GM18519 (cell line): Measurements from ENCODE around the gene EGLN1.

ENCODE experiments used
- ATAC-seq: cut with Tn5 transposase; IDR thresholded peaks from one replicate; pipeline ENCODE4 v1.9.1; 2021; ENCODE audit warnings: mild to moderate bottlenecking, moderate library complexity; ENCODE audit not compliant: unreplicated experiment, low FRiP score

EGLN1 gene

GRCh38 chr1:231401478-231401877 is 20.6 kb downstream of the EGLN1 start:
- ATAC-seq, result no peak

- no peak for ATAC-seq
Observed at GRCh38 chr1:231397886-231398671, 24.0 kb downstream of the EGLN1 start.

GRCh38 chr1:231396643-231397042 is 25.4 kb downstream of the EGLN1 start:
- ATAC-seq, result no peak

- ATAC-seq, result no peak
Observed at GRCh38 chr1:231395998-231396390, 26.1 kb downstream of the EGLN1 start.

- no peak for ATAC-seq
Observed at GRCh38 chr1:231395076-231395997, 26.8 kb downstream of the EGLN1 start.

GRCh38 chr1:231393668-231394067 is 28.4 kb downstream of the EGLN1 start:
- ATAC-seq, result no peak

- ATAC-seq, result no peak
Observed at GRCh38 chr1:231392389-231393131, 29.5 kb downstream of the EGLN1 start.

- ATAC-seq, result no peak
Observed at GRCh38 chr1:231390071-231390470, 32.0 kb downstream of the EGLN1 start.

- ATAC-seq, result no peak
Observed at GRCh38 chr1:231387770-231388669, 34.1 kb downstream of the EGLN1 start.

- ATAC-seq, result no peak
Observed at GRCh38 chr1:231386466-231386865, 35.6 kb downstream of the EGLN1 start.

GRCh38 chr1:231385416-231385748 is 36.7 kb downstream of the EGLN1 start:
- ATAC-seq, result no peak

GRCh38 chr1:231384696-231385415 is 37.2 kb downstream of the EGLN1 start:
- ATAC-seq, result no peak

- no peak for ATAC-seq
Observed at GRCh38 chr1:231383159-231383860, 38.8 kb downstream of the EGLN1 start.

- no peak for ATAC-seq
Observed at GRCh38 chr1:231382426-231382825, 39.7 kb downstream of the EGLN1 start.

- no peak for ATAC-seq
Observed at GRCh38 chr1:231381729-231382128, 40.4 kb downstream of the EGLN1 start.

GRCh38 chr1:231376875-231377549 is 45.1 kb downstream of the EGLN1 start:
- no peak for ATAC-seq

- no peak for ATAC-seq
Observed at GRCh38 chr1:231376101-231376500, 46.0 kb downstream of the EGLN1 start.

GRCh38 chr1:231374394-231374793 is 47.7 kb downstream of the EGLN1 start:
- no peak for ATAC-seq
